PC-9 (cell line): ENCODE measurements around the gene LRRC32.

Experiments used
- CTCF ChIP-seq: fragments of 200-600 bp; sonication (generic); conservative IDR thresholded peaks from 2 replicates; pipeline ENCODE4 v1.6.1; 2017; ENCODE audit warnings: mixed run types, antibody characterized with exemption, mild to moderate bottlenecking, moderate library complexity
- EZH2 ChIP-seq: fragments of 200-600 bp; sonication (generic); IDR thresholded peaks from 2 replicates; pipeline ENCODE4 v1.8.0; 2017; ENCODE audit warnings: antibody characterized with exemption, low read depth

- no peak for TF ChIP-seq EZH2
- no peak for TF ChIP-seq CTCF
These were observed 7.1 kb downstream of the LRRC32 start for GRCh38 chr11:76663486-76663810.
